Germinal center (tissue), 1 donor: ENCODE data around the gene OXCT1.
"Not testable (repeated sequence)": the region's sequence is repeated elsewhere in the genome, so short reads cannot be mapped to it uniquely, and the experiment has no call there.

Experiments used
- DNase-seq: peaks from one replicate; pipeline ENCODE4 v3.0.0; 2012; ENCODE audit warnings: mixed read lengths, low spot score

OXCT1 gene

DNA sequence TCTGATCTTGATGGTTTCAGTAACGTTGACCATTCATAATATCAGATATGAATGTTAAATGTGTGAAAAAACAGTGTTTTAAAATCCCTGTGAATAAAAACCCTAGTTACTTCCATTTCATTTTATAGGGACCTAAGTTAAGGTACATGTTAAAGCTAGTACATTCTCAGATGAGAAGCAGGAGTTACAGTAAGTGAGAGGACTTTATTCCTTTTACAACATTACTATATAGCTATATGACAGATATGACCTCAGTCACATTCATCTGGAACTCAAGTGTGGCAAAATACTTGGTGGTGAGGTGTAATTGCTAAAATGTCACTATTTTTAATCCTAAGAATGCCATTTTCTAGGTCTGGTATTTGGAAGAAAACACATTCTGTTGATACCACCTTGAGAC is 96.4 kb downstream of the OXCT1 start:
- DNase-seq, result no peak

DNA sequence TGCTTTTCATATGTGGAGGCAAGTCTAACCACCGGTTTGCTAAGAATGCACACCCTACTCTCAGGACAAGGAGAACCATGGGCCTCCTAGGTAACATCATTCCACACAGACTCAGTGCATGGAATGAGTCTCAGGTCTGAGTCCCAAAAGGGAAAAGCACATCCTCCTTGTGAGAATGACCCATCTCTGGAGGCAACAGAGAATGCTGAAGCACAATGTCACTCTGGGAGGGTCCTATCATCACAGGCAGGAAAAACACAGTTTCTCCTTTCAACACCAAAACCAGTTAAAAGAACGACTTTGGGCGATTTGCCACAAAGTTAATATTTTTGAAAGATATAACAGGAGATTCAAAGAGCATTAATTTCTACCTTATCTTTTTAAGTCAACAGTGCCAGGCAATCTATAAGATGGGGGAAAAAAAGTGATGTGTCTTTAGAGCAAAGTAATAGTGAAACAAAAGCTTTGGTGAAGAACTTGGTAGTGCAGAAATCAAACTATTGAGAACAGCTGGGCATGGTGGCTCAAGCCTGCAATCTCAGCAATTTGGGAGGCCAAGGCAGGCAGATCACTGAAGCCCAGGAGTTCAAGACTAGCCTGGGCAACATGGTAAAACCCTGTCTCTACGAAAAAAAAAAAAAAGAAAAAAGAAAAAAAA is 97.3 kb downstream of the OXCT1 start:
- DNase-seq, result no peak

DNA sequence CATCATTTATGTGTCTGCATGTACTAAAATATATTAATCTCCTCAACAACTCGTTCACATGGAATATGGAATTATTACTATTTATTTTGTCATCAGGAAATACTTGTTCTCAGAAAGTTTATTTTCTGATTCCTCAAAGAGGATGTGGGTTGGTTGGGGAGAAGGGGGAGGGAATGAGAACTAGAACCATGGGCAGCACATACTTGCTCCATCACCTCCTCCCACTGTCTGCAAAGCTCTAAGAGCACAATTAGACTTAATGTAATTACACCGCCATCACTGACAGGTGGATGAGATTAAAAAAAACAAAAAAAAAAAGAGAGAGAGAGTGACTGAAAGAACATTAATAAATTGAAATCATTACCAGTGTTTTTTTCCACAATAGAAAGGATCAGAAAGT is 98.2 kb downstream of the OXCT1 start:
- no peak for DNase-seq

DNA sequence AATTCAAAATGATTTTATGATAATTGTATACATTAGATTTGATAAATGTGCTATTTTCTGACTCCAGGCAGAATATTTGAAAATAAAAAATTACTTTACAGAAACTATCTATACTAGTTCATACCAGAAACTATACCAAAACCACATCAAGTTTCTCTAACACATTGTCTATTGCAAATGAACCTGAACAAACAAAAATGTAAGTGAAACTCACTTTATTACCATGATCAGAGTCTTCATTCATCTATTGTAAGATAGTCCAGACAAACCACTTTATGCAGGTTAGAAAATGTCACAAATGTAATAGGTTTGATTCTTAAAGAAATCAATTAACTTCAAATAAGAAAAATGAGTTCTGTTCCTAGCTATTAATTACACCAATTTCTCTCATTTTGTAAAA is 99.4 kb downstream of the OXCT1 start:
- no peak for DNase-seq

DNA sequence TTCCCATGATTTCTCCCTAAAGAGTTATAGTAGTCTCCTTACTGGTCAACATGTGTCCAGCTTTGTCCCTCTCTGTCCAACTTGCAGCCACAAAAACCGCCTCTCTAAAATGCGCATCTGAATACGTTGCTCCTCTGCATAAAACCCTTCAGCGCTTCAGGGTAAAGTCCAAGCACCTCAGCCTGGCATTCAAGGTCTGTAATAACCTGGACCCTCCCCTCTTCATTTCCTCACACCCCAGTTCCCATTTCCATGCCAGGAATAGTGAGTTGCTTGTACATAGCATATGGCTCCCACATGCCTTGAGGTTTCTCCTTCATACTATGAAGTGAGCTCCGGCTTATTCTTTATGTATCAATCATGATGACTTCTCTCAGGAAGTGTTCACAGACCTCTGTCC is 101.5 kb downstream of the OXCT1 start:
- no peak for DNase-seq

DNA sequence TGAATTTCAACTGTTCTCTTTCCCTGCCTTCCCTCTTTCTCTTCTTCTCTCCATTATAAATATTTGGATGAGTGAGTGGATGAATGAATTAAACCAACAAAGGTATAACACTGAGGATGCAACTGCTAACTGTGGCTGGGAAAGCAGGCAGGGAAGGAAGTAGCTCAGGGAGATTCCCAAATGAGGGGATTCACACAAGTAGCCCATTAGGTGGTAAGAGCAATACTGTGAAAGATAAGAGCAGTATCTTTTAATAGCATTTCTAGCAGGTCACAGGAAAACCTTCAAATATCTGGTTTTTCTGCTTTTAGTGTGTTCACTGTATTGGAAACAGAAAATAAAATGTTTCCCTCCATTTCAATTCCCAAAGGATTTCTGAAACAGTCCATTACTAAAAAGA is 105.6 kb downstream of the OXCT1 start:
- DNase-seq, result no peak

DNA sequence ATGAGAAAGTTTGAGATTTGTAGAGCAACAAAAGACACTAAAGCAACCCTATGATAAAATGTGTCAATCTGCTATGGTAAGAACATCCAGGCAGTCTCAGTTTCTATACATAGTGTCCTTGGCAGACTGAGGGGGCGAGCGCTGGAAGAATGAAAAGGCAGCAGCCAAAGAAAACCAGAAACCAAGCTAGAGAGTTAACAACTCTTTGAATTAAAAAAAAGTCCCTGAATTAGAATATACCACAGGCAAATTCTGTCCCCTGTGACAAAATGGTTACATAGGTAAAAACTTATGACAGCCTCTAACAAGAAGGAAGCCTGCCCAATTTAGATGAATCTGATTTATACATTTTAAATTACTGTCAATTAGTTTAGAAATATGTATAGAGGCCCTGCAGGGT is 106.7 kb downstream of the OXCT1 start:
- DNase-seq, result no peak

DNA sequence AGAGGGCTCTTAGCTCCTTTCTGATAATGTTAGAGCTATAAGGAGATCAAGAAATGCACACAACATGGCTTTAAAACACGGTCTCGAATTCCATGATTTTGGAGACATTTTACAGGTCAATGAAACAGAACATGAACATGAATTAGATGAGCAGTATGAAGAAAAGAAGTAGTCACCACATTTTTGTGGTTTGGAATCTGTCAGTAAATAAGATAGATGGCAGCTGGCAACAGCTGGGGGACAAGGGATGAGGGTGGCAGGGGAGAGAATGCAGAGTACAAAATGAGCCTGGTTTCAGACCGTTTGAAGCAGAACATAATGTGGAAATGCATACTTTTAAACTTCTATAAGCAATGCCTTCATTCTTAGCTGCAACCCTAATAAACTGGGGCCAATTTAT is 107.1 kb downstream of the OXCT1 start:
- DNase-seq, result no peak

DNA sequence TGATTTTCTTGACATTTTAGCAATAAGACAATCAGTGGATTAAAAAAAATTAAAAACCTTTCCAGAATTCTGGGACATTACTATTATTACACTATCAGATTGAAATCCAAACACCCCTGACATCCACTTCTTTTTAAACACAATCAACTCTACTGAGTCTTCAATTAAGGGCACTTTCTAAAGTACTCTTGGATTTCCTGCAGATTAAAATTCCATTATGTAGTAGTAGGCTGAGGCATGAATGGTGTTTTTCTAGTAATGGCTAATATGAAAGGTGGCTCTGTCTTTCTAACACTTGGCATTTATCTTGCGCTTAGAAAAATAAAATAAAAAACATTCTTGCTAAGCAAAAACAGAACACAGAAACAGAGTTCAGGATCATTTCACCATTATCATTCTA is 107.8 kb downstream of the OXCT1 start:
- DNase-seq, result no peak

DNA sequence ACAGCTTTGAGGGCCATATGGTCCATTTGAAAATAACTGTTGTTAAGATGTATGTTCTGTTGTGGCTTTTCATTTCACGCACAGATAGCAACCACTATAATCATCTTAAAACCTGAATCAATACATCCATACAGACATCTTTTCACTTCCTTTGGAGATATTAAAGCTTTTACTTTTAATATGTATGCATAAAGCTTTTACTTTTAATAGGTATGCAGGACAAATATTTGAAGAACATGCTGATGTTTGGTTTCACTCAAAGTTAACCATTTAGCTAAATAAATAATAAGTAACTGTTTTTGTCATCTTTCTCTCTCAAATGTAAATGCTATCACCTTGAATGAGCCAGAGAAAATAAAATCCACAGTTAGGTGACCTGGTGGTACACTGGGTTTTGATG is 108.6 kb downstream of the OXCT1 start:
- DNase-seq, result no peak

DNA sequence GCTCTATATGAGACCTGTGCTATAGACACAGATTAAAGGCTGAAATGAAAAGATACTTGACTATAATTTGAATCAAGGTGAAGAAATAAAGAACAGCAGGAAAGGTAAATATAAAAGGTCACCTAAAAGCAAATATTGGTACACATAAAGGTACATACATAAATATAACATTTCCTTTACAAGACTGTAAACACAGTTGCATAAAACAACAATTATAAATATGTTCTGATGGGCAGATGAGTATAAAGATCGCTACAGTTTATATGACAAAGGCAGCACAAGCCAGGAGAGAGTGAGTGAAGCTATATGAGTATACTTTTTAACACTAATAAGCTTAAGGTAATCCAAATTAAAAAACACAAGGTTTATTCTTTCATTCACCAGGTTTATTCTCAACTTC is 114.5 kb downstream of the OXCT1 start:
- DNase-seq, result no peak

DNA sequence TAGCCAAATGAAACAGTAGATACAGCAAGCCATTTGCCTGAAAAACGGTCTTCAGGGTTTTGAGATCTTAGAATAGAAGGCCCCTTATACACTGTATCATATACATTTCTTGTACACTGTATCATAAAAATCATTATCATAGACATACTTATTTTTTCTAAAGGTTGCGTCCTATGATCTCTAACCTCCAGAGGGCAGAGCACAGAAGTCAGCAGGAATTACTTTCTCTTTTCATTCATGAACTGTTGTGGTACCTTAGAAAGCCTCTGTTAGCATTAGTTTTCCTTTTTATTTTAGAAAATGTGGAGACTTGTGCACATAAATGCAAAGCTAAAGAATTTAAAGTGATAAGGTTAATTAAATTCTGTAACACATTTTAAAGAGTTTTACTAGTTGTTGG is 115.4 kb downstream of the OXCT1 start:
- DNase-seq, result no peak

DNA sequence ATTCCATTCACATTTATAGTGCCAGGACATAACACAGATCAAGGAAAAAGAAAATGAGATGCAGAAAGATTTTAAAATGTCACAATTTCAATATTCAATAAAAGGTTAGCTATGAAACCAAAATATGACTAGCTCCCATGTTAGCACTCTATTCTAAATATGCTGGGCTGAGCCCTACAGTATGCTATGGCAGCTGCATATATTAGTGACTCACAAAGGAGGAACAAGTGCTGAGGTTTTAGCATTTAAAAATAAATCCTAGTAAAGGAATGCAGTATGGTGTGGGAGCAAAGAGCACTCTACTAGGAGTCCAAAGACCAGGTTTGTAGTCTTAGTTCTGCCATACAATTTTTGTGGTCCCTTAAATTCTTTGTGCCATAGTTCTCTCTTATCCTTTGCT is 118.4 kb downstream of the OXCT1 start:
- DNase-seq, result no peak

DNA sequence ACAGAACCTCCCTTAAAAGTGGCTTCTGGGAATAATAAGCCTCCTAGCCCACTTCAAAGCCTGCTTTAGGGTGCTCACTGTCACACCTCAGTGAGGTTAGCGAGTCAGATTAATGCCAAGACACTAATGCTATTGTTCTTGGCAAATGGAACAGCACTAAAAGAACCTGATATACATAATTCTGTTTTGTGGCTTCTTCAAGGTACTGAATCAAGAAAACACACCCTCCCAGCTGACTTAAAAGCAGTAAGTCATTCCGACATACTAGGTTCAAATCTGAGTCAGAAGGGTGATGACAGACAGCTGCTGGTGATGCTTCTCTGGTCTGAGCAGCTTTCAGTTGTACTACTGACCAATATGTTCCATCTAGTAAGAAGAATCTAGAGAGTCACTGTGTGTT is 121.6 kb downstream of the OXCT1 start:
- no peak for DNase-seq

DNA sequence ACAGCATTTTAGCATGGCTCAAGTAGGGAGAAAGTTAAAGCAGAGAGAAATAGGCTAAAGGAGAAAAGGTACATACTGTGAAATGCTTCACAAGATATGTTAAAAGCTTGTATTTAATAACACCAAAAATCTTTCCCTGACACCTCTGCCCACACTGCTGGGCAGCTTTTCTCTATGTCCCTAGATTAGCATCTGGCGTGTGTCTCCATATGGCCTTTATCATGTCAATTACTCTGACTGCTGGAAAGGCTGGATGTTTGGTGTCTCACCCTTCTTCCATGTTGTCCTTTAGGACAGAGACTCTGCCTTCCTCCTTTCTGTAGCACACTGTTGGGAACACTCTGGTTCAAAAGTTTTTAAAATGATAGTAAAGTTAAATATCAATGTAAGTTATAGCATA is 122.5 kb downstream of the OXCT1 start:
- no peak for DNase-seq

DNA sequence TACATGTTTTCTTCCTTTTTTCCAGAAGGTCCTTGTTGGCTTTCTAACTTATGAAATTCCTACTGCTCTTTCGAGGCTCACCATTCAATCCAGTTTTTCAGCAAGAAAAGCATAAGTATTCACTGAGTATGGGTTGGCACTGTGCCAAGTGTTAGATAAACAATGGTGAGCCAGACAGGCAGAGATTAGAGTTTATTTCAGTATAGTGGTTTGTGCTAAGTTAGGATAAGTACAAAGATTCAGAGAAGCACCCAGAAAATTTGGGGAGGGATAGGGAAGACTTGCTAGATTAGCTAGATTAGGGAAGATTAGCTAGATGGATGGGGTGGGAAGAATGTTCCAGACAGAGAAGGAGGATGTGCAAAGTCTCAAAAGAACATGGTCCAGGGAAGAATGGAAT is 122.9 kb downstream of the OXCT1 start:
- DNase-seq, result no peak

DNA sequence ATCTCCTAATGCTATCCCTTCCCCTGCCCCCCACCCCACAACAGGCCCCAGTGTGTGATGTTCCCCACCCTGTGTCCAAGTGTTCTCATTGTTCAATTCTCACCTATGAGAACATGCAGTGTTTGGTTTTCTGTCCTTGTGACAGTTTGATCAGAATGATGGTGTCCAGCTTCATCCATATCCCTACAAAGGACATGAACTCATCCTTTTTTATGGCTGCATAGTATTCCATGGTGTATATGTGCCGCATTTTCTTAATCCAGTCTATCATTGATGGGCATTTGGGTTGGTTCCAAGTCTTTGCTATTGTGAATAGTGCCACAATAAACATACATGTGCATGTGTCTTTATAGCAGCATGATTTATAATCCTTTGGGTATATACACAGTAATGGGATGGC is 127.6 kb downstream of the OXCT1 start:
- not testable (repeated sequence) for DNase-seq

DNA sequence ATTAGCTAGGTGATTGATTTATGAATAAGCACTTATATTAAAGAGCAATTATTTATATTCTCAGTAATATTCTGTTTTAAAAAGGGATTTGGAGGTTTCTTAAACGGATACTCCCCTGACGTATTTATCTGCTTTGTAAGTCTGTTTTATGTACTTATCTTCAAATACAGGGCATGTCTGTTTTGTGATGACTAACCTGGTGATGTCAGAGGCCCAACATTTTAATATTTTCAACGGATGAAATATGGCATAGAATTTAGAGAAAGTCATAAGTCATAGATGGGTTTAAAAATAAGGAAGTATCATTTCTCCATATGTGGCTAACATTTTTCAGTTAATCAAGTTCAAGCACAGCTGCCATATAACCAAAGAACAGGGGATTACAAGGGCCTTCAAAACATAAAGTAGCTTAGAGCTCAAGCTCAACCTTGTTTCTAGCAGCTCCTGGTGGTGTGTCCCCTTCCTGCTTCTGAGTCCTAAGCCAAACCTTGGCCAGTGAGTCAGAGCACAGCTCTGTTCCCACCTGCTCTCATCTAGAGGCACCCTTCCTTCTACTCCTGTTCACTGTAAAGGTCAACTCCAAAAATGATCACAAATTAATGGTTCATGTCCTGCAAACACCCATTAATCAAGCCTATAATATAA is 131.4 kb downstream of the OXCT1 start:
- DNase-seq, result no peak

DNA sequence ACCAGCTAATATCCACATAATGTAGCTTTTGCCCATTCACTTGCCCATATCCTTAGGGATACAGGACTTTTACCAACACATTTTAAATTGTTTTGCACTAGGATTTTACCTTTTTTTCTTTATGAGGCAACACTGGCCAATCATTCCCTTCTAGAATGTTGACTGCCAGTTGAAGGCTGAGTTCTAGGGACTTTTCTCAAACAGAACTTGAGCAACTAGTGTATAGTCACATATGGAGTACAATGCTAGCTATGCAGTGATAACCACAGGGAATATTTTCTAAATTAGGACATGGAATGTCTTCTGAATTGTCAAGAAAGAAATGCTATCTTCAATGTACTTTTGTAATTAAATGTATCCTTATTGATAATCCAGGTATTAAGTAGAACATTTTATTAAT is 133.6 kb downstream of the OXCT1 start:
- DNase-seq, result no peak

DNA sequence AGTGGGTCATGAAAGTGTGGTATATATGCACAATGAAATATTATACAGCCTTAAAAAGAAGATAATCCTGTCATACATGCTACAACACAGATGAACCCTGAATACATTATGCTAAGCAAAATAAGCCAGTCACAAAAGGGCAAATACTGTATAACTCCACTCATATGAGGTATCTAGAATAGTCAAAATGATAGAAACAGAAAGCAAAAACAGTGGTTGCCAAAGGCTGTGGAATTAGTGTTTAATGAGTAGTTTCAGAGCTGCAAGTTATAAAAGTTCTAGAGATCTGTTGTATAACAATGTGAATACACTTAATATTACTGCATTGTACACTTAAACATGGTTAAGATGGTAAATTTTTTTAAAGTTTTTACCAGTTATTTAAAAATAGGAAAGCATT is 135.0 kb downstream of the OXCT1 start:
- no peak for DNase-seq

DNA sequence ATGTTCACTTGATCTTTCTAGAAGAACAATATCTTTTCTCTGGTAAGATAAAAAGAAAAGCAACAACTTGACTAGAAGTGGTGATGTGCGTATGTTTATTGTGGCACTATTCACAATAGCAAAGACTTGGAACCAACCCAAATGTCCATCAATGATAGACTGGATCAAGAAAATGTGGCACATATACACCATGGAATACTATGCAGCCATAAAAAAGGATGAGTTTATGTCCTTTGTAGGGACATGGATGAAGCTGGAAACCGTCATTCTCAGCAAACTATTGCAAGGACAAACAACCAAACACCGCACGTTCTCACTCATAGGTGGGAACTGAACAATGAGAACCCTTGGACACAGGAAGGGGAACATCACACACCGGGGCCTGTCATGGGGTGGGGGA is 140.8 kb downstream of the OXCT1 start:
- DNase-seq, result not testable (repeated sequence)

DNA sequence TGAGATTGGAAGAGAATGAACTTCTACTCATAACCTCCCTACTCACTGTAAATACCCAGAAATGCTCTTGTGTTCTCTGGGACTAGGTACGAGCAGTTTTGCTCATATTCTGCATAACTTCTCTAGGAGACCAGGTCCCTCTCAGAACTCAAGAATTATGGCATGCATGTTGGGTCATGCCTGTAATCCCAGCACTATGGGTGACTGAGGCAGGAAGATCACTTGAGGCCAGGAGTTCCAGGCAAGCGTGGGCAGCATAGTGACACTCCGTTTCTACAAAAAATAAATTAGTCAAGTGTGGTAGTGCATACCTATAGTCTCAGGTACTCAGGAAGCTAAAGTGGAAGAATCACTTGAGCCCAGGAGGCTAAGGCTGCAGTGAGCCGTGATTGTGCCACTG is 141.9 kb downstream of the OXCT1 start:
- no peak for DNase-seq

DNA sequence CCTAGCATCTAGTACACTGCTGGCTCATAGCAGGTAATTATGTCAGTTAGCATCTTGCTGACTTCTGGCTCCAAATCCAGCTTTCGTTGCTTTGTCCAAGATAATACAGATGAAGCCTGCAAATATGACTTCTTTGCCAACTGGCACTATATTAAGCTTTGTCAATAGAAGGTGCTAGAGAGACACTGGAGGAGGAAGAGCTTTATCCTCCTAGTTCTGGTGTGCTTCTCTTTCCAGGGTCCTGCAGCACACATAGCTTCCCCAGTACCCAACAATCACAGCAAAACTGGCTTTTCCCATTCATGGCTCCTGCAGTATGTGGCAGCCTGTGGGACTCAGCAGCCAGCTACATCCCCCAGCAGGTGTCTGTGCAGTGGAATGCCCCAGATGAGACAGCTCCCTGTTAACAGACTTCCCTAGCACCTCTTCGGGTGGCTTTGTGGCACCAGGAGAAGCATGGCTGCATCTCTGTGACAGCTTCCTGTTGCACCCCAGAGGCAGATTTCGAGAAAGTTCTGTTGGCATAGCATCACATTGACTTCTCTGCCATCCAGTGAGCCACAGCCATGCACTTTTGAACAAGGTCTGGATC is 147.8 kb downstream of the OXCT1 start:
- no peak for DNase-seq

DNA sequence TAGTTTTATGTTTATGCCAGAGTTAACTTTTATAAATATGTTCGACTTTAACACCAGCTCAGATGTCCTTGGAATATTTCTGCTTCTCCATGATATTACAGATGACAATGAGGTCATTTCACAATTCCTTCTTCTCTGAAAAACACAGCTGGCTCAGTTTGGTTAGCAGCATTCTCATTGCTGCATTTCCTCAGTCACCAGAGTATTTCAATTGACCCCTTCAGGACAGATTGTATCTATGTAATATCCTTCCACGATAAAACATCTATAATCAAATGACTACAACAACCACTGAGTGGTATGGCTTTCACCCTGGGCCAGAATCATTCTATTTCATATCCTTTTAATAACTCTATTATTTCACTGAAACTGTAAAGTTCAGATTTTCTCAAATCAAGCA is 148.7 kb downstream of the OXCT1 start:
- DNase-seq, result no peak
